K562 (cell line): ENCODE results near the gene TLN1. TPM values are rescaled to one million over a fixed set of nuclear protein-coding genes. Genes with fewer than 3 reads are reported as not detected.

ENCODE experiments used
- AFF4 ChIP-seq: sonication (generic); formaldehyde crosslinking; IDR thresholded peaks from 2 replicates; pipeline ENCODE4 v1.8.0; 2023; ENCODE audit warnings: mild to moderate bottlenecking, missing genetic modification reagents
- DEAF1 ChIP-seq: fragments of 450-650 bp; formaldehyde crosslinking; IDR thresholded peaks from 2 replicates; pipeline ENCODE4 v1.4.0; 2020; ENCODE audit warnings: mild to moderate bottlenecking, moderate library complexity
- EP300 ChIP-seq: IDR thresholded peaks from 2 replicates; pipeline ENCODE4 v1.6.1; 2012; ENCODE audit warnings: low read length, improper control_type of control experiment
- HIVEP1 ChIP-seq: fragments of 250-450 bp; sonication (Bioruptor Pico); IDR thresholded peaks from 2 replicates; pipeline ENCODE4 v1.4.0; 2020; ENCODE audit warnings: mild to moderate bottlenecking
- L3MBTL2 ChIP-seq: fragments of 450-650 bp; IDR thresholded peaks from 2 replicates; pipeline ENCODE4 v1.6.1; 2016; ENCODE audit warnings: mild to moderate bottlenecking, moderate library complexity
- MAZ ChIP-seq, 2 experiments: fragments of 450-650 bp in 1 of 2; sonication (generic) in 1 of 2; formaldehyde crosslinking; IDR thresholded peaks in 1 of 2; conservative IDR thresholded peaks in 1 of 2; 2 replicates each; pipeline versions ENCODE4 v1.4.0 to v1.5.0; 2020; ENCODE audit warnings: mild to moderate bottlenecking in 1 of 2, missing genetic modification reagents in 1 of 2
- NONO ChIP-seq, 2 experiments: fragments of 200-400 bp in 1 of 2; fragments of 450-650 bp in 1 of 2; formaldehyde crosslinking in 1 of 2; IDR thresholded peaks; 2 replicates each; pipeline ENCODE4 v1.6.1; 2017; ENCODE audit warnings: low read depth in 2 of 2, mild to moderate bottlenecking in 2 of 2, moderate library complexity in 2 of 2, low read length in 1 of 2
- RAD21 ChIP-seq, 2 experiments: fragments of 250-450 bp in 1 of 2; fragments of 450-650 bp in 1 of 2; sonication (Bioruptor Pico) in 1 of 2; formaldehyde crosslinking in 1 of 2; IDR thresholded peaks in 1 of 2; conservative IDR thresholded peaks in 1 of 2; 2 replicates each; pipeline versions ENCODE4 v1.4.0 to v1.8.0; 2020 to 2022; ENCODE audit warnings: mild to moderate bottlenecking in 2 of 2, moderate library complexity in 1 of 2
- ZC3H8 ChIP-seq: fragments of 450-650 bp; IDR thresholded peaks from 2 replicates; pipeline ENCODE4 v1.6.1; 2017
- ZEB2 ChIP-seq: fragments of 450-650 bp; IDR thresholded peaks from 2 replicates; pipeline ENCODE4 v1.6.1; 2016
- ZNF280A ChIP-seq: fragments of 450-650 bp; IDR thresholded peaks from 2 replicates; pipeline ENCODE4 v1.6.1; 2018; ENCODE audit warnings: mild to moderate bottlenecking, low read depth; ENCODE audit not compliant: partially characterized antibody
- polyA plus RNA-seq, 8 experiments: library from polyadenylated mRNA; depleted of rRNA in 4 of 8; stranded (reverse) in 5 of 8; unstranded in 3 of 8; fragments of >200 nt; fragmentation: Nextera tagmentation in 2 of 8; fragmentation: Illumina TruSeq in 1 of 8; extraction: Ambion mirVana in 2 of 8; extraction: Trizol in 1 of 8; gene quantifications; 2 replicates each; pipeline versions ENCODE4 v1.2.1 to v1.2.3, GENCODE V29; 2011 to 2014; ENCODE audit warnings: inconsistent platforms in 1 of 8, missing spikeins in 1 of 8
- total RNA-seq, 7 experiments: library from RNA; depleted of rRNA in 6 of 7; stranded (reverse); fragments of >200 nt in 6 of 7; fragmentation: Illumina TruSeq in 2 of 7; extraction: Trizol in 2 of 7; gene quantifications; 2 replicates each; pipeline versions ENCODE4 v1.2.1 to v1.2.3, GENCODE V29; 2011 to 2021; ENCODE audit warnings: low replicate concordance in 1 of 7

Gene TLN1
- total and polyA plus RNA-seq, 9 of the 15 experiments (the other 6 are each of a cell fraction or from before 2014, with no cell fraction given), result 3.6 to 240 (median 54.8) TPM

- TF ChIP-seq ZC3H8 (no peak), MAZ (CRISPR knock-in tag; conservative IDR thresholded peaks at IDR 0.05 in 1 of 2, IDR thresholded peaks at IDR 0.05 in 1 of 2) (peak; percentile 29 to 67; a peak in 2 of 4 replicates), AFF4 (CRISPR knock-in tag) (0 out of 2 replicates have a peak, but pooled peaks have one; percentile 37), L3MBTL2 (no peak), ZNF280A (no peak), NONO (IDR thresholded peaks at IDR 0.05; ENCODE audit: low read depth in 2 of 2, low read length in 1 of 2) (no peak), HIVEP1 (CRISPR knock-in tag) (no peak), EP300 (0 out of 2 replicates have a peak, but pooled peaks have one; percentile 5), ZEB2 (0 out of 2 replicates have a peak, but pooled peaks have one; percentile 25), RAD21 (CRISPR knock-in tag; conservative IDR thresholded peaks at IDR 0.05 in 1 of 2, IDR thresholded peaks at IDR 0.05 in 1 of 2) (peak; percentile 31 to 33; a peak in 3 of 4 replicates), DEAF1 (CRISPR knock-in tag) (no peak)
Measured at GRCh38 chr9:35658137-35658967, 73.6 kb downstream of the TLN1 start, which contains the start of gene CCDC107 (continued).
